HG03135 (cell line): ENCODE measurements around the gene SALL1.

Experiments used
- ATAC-seq: cut with Tn5 transposase; IDR thresholded peaks from one replicate; pipeline ENCODE4 v1.9.1; 2021; ENCODE audit warnings: mild to moderate bottlenecking, moderate library complexity; ENCODE audit not compliant: unreplicated experiment

Gene SALL1

GRCh38 chr16:51143196-51143977 lies 7.7 kb downstream of the SALL1 start:
- ATAC-seq = no peak

DNA sequence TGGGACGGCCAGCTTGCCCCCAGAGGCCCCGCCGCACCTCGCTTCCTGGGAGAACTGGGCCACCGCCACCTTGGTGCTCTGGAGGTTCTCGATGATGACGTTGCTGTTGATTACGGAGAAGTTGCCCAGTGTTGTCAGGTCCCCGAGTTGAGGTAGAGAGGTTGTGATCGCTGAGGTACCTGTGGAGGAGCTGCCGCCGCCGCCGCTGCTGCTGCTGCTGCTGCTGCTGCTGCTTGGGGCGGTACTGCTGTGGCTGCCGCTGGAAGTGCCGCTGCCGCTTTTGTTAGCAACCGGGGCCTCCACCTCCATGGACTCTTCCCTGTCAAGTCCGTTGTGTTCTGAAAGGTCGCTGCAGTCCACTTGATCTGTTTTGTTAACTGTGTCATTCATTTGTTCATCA lies 9.5 kb downstream of the SALL1 start:
- no peak for ATAC-seq

- no peak for ATAC-seq
These were observed 10.0 kb downstream of the SALL1 start for GRCh38 chr16:51141106-51141505.

DNA sequence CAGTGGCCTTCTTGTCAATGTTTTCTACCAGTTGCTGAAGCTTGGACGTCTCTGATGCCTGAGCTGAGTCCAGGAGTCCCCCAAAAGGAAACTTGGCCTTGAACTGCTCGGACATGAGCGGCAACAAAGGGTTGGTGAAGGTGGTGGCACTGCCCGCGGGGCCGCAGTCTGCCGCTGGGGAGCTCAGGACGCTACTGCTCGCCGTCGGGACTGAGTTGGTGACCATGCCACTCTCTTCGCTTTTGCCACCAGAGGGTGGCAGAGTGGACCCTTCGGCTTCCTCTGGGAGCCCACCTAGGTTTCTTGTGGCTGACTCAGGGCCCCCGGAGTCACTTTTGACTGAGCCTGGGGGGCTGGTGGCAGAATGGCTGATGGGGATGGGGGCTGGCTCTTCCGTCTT lies 11.0 kb downstream of the SALL1 start:
- no peak for ATAC-seq

DNA sequence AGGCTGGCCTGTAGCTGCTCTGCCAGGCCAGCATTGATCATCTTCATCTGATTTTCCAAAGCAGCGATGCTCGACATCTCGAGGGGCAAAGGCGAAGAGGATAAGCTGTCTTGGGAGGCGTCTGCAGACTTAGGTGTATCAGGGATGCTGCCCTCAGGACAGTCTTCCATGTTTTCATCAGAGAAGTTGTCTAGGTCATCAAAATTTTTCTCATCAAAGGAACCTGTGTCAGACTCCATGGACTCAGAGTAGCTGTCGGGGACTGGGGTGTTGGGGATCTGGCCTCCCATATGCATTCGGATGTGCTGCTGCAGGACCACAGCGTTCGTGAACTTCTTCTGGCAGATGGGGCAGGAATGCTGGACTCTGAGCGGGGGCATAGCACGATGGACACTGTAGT lies 11.5 kb downstream of the SALL1 start:
- no peak for ATAC-seq

DNA sequence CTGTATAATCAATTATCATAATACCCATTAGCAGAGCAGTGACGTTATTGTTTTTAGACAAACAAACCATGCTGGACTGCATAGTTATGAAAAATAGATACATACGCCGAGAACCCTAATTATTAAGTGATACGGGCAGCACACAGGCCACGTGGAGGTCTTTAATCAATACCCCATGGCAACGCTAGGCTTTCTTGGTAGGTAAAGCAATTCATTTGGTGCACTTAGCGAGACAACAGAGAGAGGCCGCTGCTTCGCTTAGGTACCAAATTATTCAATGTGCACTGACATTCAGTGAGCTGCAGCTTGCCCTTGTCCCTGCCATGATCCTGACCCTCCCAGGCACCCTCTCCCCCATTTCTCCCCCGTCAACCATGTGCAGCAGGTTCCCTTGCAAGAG lies 12.9 kb downstream of the SALL1 start:
- no peak for ATAC-seq

- no peak for ATAC-seq
These were observed 14.0 kb downstream of the SALL1 start for GRCh38 chr16:51137097-51137496.

DNA sequence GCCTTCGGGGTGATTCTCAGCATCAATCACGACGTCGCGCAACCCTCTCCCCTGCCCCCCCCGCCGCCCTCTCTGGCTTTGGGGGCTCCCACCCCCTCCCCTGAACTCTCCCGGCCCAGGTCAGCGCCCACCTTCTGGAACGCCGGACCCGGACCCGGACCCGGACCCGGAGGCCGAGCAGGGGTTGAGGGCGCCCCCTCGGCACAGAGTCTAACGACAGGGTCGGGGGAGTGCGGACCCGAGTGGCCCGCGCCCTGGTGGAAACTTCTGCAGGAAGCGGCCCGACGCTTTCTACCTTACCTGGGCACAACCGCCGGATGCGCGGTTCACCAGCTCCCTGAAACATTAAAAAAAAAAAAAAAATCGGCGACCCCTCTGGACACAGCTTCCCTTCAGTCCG lies 16.2 kb downstream of the SALL1 start:
- ATAC-seq = no peak

- ATAC-seq = no peak
These were observed 16.7 kb downstream of the SALL1 start for GRCh38 chr16:51134269-51134812.

DNA sequence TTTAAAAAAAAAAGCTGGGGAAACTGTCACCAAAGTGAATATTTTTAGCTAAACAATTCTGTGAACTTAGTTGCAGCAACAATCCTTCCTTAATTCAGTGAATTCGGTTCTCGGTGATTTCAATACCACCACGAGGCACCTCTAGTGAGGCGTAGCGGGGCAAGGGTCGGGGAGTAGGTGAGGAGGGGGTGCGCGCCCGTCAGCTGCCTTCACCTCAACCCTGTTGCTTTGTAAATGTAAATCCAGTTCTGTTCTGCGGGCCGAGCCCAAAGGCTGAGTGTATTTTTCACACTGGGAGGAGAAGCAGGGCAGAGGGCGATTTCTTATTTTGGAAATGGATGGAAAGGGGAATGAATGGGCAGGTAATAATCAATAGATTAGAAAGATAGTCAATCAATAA lies 17.4 kb downstream of the SALL1 start:
- no peak for ATAC-seq

- ATAC-seq = no peak
These were observed 17.9 kb downstream of the SALL1 start for GRCh38 chr16:51133183-51133582.

- ATAC-seq = no peak
These were observed 18.5 kb downstream of the SALL1 start for GRCh38 chr16:51132490-51133115.

GRCh38 chr16:51131619-51132018 lies 19.5 kb downstream of the SALL1 start:
- no peak for ATAC-seq

- no peak for ATAC-seq
These were observed 22.0 kb downstream of the SALL1 start for GRCh38 chr16:51129105-51129504.

DNA sequence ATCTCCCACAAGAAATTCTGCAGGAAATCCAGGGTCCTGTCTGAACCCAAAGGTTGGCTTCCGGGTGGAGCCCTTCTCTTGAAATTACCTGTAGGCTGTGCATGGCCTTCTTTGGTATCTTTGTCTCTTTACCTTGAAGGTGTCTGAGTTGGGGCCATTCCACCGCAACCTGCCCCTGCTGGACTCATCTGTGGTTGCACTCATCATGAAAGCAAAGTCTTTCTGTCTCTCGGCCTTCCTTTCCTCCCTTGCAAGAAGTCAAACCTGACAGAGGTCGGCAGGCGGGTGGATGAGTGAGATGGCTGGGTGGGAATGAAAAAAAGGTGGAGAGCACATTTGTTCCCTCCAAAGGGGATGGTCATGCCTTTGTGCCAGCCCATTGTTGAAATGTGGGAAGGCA lies 25.1 kb downstream of the SALL1 start:
- no peak for ATAC-seq

GRCh38 chr16:51124896-51125295 lies 26.2 kb downstream of the SALL1 start:
- no peak for ATAC-seq

GRCh38 chr16:51121850-51122249 lies 29.2 kb downstream of the SALL1 start:
- ATAC-seq = no peak

DNA sequence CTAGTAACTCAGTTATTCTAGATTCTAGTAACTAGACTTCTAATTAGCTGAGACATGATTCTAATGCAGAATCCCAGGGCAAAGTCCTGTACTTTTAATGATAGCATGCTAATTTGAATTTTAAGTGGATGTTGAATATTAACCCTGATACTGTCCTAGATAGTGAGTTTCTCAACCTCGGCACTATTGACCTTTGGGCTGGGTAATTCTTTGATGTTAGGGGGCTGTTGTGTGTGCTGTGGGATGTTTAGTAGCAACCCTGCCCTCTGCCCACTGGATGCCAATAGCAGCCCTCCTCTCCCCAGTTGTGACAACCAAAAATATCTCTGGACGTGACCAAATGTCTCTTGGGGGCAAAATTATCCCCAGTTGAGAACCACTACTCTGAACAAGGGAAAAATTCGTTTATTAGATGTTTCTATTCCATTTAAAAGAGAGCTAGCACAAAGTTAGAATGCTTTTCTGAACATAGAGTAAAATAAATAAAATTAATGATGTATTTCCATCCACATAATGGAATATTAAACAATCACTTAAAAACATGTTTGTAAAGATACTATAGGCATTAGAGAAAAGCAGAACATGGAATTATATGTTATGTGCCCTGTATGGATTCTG lies 30.2 kb downstream of the SALL1 start:
- ATAC-seq = no peak

DNA sequence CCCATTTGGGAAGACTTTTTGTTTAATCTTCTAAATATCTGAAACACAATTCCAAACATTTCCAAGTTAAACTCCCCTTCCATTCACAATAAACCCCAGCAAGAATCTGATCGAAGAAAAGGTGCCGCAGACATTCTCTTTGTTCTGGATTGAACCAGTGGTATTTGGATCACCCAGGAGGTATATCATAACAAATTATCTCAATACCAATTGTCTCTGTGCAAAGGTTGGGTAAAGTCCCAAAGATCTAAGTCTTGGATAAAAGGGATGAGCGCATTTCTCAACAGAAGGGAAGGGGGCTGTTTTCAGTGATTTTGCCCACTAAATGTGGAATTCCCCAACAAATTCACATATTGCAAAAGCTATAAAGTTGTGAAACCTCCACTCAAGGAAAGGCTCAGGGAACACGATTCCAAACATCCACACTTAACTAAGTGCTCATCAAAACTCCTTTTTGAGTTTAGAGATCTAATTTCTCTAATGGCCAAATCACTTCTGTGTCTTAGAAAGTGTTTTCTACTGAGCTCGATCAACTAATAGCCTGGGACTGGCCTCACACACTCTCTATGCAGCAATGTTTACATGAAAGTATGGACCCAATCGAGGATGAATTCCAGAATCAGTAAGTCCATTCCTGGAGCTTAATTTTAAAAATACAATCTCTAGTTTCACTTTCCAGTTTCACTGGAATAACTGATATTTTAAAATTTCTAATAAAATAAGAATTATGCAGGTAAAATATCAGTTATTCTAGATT lies 30.9 kb downstream of the SALL1 start:
- no peak for ATAC-seq

GRCh38 chr16:51119556-51119955 lies 31.5 kb downstream of the SALL1 start:
- no peak for ATAC-seq

GRCh38 chr16:51116353-51116752 lies 34.7 kb downstream of the SALL1 start:
- no peak for ATAC-seq
